Esophagus muscularis mucosa (tissue), 3 donors: ENCODE measurements around the gene DRC7.

Experiments
- CTCF ChIP-seq, 3 experiments: fragments of 200-600 bp in 2 of 3; fragments of 450-650 bp in 1 of 3; sonication (generic) in 2 of 3; IDR thresholded peaks; one replicate each; pipeline ENCODE4 v1.5.1; 2017 to 2019; ENCODE audit warnings: antibody characterized with exemption in 3 of 3, mild to moderate bottlenecking in 2 of 3, moderate library complexity in 1 of 3
- EP300 ChIP-seq: sonication (generic); formaldehyde crosslinking; IDR thresholded peaks from one replicate; pipeline ENCODE4 v1.6.1; 2017; ENCODE audit warnings: antibody characterized with exemption

DNA sequence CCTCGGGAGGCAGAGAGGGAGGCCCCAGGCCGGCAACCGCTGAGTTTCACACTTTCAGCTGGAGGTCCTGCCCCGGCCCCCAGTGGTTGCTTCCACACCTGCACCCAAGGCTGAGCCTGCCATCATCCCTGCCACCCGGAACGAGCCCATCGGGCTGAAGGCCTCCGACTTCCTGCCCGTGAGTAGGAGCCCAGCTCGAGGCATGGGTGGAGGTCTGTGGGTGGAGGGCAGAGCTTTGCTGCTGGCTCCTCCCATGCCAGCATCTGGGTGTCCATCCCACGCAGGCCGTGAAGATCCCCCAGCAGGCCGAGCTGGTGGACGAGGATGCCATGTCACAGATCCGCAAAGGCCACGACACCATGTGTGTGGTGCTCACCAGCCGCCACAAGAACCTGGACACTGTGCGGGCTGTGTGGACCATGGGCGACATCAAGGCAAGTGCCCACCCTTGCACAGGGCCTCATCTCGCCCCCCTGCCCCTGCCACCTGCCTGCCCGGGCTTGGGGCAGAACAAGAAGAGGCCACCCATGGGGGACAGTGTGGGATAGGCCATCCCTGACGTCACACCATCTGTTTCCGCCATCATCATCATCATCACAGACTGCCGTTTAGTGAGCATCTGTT, 60.6 kb downstream of the DRC7 start:
- TF ChIP-seq EP300 (no peak), CTCF (IDR thresholded peaks at IDR 0.05) (no peak)
